Epithelial cell of prostate (primary cell): ENCODE data around the gene MICAL2.
A peak's percentile ranks its signal among the peaks of the same experiment; 100 is the strongest.

Experiments
- DNase-seq: peaks from one replicate; pipeline ENCODE4 v3.0.0-alpha.2; 2011; ENCODE audit warnings: low read depth, low spot score
- H3K27ac ChIP-seq: fragments of 450-650 bp; 2 replicates; pipeline ENCODE4 v1.5.1; 2017; ENCODE audit warnings: mild to moderate bottlenecking

The MICAL2 gene

DNA sequence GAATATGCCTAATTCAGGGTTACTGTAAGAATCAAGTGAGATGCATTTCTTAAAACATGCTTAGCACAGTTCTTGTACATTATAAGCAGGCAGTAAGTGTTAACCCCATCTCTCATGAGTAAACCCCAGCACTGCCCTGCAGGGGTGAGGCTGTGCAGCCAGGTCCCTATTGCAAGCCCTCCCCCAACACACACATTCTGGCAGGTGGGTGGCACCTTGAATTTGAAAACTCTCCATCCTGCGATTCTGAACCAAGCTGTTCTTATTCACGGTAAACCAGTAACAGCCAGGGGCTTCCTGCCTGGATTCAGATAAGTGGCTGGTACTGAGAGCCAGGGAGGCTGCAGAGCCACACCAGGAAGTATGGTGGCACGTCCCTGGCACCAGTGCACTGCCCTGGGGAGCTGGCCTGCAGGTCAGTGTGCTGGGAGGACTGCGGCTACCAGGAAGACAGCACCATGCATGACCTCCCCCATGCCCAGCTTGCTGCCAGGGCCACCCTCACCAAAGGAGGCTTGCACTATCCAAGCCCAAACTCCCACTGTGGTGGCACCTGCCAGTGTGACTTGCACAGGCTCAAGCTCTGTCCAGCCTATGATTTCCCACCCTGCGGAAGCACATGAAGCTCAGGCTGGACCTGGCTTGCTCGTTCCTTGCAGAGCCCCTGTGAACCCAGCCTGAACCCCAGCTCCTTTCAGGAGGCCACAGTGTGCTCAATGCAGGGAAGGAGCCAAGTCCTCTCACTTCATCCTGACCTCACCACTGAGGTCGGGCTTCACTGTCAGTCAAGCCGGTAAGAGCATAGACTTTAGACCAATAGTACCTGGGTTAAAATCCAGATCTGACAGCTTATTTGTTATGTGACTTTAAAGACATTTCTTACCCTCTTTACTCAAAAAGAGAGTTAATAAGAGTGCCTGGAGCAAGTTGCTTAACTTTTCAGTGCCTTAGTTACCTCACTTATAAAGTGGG, 88.1 kb downstream of the MICAL2 start:
- no peak for DNase-seq
- H3K27ac ChIP-seq, result no peak overlapping the region

DNA sequence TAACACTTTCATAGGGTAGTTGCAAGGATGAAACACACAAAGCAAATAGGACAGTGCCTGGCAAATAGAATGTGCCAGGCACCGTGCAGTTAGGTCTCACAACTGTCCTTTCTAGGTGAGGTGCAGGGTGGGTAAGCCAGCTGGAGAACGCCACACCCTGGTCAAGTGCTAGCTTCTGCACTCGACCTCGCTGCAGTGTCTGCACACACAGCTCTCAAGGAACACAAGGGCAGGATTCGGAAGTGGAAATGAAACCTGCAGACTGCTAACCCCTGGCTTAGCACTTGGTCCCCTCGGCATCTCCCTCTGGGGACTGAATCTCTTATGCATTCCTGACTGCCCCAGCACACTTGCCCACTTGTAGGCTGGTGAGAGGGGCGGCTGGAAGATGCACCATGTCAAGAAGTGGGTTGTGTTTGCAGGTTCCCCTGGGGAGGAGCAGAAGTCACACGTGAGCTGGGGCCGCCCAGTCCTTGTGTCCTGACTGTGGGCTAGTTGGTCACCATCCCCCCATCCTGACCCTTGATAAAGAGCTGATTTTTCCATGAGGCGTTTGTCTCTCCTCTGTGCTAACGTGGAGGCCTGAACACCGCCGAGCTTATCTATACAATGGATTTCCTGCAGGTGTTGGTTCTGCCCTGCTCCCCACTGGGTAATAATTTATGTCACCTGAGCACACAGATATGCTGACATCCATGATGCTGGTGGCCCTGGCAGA, 89.0 kb downstream of the MICAL2 start:
- H3K27ac ChIP-seq, result peak overlapping the region; percentile 53
- no peak for DNase-seq

DNA sequence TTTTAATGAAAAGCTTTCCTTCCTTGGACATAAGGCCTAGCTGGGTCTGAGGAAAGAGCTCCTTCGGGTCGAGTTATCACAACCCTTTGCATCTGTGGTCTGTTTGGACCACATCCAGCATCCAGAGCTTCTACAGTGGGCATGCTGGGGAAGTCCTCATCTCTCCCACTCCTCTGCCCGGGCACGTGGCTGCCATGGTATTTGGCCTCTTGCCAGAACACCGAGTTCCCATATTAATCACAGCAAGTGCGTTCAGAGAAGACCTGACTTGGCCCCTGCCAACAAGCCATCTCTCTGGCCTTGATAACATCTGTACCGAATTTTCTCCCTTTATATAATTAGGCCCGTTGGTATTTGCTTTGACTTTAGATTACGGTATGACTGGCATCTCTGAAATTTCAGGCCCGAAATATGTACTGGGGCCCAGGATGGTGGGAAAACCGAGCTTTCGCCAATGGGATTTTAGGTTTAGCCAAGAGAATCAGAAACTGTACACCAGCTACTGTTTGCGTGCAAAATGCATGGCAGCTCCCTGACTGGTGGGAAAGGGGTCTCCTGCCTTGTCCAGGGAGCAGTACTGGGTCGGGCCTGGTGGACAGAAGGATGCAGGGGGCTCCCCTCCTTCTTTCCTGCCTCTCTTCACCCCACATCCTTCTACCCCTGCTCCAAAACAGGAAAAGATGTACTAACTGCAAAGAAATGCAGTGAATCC, 90.0 kb downstream of the MICAL2 start:
- no peak for DNase-seq
- H3K27ac ChIP-seq, result peak overlapping the region; percentile 53

DNA sequence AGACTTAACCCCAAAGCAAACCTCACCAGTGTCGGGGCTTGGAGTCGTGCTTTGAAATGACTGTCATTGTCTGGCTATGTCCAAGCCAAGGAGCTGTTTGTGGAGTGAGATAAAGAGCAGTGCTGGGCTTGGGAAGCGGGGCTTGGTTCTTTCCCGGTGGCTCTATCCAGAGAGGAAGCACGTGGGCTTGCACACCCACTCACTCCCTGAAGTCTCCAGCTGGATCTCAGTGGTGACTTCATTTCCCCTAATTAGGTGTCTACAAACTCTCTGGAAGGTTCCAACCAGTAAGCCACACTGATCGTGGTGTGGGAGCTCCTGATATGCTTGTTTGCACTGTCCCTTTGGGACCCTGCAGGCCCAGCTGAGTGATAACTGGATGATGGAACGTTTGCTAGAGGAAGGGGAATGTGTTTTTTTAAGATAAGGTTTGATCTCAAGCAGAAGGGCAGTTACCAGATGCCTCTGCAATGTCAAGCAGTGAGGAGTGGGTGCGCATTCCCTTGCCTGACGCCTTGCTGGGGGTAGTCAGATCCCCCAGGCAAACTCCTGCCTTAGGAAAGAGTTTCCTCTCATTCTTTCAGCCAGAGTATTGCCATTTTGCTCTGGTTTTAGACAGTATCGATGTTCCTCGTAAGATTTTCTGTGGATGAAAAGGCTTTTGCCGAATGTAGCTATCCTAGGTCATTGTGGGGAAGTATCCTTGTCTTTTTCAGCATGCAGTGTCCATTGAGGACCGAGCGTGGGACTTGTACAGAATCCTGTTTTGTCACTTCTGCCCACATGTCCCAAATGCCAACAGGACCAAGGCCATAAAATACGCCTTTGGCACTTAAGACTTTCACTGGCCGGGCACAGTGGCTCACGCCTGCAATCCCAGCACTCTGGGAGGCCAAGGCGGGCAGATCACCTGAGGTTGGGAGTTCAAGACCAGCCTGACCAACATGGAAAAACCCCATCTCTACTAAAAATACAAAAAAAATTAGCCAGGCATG, 90.9 kb downstream of the MICAL2 start:
- DNase-seq, result no peak
- peak overlapping the region; percentile 53 for H3K27ac ChIP-seq

DNA sequence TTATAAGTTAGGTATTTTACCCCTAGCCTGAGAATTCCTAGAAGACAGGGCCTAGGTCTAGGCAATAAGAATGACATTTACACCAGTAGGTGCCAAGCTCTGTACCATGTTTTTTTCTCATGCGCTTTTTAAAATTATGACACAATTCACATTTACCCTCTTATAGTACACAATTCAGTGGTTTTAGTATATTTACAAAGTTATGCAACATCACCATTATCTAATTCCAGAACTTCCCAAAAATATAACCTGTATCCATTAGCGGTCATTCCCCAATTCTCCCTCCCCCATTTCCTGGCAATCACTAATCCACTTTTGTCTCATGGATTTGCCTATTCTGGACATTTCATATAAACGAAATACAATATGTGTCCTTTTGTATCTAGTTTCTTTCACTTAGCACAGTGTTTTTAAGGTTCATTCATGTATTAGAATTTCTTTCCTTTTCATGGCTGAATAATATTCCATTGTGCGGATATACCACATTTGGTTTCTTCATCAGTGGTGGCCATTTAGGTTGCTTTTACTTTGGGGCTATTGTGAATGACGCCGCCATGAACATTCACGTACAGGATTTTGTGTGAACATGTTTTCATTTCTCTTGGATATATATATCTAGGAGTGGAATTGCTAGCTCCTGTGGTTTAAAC, 92.4 kb downstream of the MICAL2 start:
- H3K27ac ChIP-seq, result no peak overlapping the region
- no peak for DNase-seq

DNA sequence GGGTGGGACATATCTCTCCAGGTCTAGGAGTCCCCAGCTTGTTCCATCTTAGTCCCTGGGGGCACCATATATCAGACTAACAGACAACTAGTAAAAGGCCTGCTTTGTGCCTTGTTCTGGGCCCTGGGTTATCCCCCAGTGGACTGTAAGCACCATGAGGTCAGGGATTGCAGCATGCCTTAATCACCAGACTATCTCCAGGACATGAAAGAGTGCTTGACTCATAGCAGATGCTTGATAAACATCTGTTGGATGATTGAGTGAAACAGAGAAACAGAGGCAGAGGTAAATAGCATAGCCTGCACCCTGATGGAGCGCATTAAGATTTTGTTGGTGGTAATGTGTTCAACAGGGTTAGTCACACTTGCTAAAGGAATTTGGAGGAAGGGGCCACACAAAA, 94.1 kb downstream of the MICAL2 start:
- H3K27ac ChIP-seq, result no peak overlapping the region
- DNase-seq, result no peak

DNA sequence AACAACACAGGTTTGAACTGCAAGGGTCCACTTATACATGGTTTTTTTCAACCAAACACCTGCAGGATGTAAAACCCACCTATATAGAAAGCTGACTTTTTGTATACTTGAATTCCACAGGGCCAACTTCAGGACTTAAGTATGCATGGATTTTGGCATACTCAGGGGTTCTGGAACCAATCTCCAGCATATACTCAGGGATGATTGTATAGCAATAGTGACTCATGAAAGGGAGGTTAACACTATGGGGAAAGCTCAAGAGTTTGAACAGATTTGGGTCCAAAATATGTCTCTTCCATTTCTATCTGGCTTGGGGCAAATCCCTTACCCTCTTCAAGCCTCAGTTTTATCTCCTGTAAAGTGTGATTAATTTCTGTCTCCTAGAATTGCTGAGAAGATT, 94.9 kb downstream of the MICAL2 start:
- no peak for DNase-seq
- H3K27ac ChIP-seq, result no peak overlapping the region

DNA sequence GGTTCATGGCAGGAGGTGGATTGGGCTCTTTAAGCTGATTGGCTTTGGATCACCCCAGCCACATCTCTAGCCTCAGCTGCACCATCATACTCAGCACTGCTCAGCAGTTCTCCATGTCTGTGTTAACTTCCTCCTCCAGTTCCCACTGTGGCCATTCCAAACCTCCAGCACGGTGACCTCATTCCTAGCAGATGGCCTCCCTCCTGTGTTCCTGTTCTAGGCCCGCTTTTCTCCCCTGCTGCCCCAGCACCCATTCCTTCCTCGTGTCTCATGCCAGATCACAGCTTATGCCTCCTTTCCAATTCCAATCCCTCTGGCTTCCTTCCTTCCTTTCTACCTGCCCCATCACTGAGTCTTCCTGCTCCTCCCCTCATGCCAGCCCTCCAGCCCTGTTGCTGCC, 96.1 kb downstream of the MICAL2 start:
- peak overlapping the region; percentile 39 for H3K27ac ChIP-seq
- no peak for DNase-seq

DNA sequence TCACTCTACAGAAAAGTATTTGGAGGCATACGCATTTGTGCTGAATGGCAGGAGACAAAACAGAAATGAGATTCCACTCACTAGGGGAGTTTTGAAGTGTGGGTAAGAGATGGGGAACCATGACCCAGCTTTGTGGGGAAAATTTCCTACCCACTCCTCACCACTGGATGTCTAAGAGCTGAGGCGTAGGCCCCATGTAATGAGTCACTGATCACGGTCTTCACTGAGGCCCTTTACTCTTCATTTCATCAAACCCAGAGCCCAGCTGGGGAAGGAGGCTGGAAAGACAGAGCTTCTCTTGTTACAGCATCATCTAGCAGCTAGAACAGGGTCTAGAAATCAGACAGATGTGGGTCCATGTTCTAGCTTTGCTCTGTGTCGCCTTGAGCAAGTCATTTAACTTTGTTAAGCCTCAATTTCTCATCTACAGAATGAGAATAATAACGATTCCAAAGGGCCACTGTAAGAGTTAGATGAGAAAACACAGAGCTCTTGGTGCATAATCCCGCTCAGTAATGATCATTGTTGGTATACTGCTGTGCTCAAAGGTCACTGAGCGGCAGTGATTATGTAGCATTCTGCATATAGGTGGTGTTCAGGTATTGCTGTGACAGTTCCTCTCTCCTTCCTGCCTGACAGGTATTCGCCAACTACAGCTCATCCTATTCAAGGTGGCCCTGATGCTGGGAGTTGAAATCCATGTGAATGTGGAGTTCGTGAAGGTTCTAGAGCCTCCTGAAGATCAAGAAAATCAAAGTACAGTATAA, 97.2 kb downstream of the MICAL2 start:
- peak overlapping the region; percentile 39 for H3K27ac ChIP-seq
- no peak for DNase-seq

DNA sequence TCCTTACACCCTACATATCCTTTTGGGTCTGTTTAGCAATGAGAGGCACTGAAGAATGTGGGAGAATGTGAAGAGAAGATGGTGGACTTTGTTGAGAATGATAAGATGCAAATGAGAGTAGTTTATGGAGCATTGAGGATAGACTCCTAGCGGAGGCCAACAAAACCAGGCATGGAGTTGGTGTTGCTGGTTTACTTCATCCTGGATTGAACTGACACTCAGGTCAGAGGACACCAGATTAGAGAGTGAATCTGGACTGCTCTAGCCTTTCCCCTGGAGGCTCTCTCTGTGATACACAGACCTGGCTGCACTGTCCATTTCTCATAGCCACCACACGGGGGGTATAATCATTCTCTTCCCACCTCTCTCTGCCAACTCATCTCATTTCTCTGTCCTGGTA, 98.7 kb downstream of the MICAL2 start:
- no peak overlapping the region for H3K27ac ChIP-seq
- DNase-seq, result no peak

DNA sequence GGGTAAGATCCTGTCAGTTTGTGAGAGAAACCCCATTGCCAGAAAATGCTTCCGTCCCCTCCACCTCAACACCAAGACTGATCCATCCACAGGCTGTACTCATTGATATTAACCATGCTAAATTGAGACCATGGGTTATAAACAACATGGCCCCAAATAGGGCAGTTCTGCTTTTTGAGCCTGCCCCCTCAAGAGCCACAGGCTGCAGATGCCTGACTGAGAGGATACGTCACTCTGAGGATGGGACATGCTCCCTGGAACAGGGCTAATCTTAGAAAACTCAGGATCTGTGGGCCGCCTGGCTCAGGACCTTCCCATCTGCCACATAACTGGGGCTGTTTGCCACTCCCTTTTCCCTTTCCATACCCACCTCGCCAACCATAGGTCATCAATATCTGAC, 99.8 kb downstream of the MICAL2 start:
- DNase-seq, result no peak
- H3K27ac ChIP-seq, result no peak overlapping the region

DNA sequence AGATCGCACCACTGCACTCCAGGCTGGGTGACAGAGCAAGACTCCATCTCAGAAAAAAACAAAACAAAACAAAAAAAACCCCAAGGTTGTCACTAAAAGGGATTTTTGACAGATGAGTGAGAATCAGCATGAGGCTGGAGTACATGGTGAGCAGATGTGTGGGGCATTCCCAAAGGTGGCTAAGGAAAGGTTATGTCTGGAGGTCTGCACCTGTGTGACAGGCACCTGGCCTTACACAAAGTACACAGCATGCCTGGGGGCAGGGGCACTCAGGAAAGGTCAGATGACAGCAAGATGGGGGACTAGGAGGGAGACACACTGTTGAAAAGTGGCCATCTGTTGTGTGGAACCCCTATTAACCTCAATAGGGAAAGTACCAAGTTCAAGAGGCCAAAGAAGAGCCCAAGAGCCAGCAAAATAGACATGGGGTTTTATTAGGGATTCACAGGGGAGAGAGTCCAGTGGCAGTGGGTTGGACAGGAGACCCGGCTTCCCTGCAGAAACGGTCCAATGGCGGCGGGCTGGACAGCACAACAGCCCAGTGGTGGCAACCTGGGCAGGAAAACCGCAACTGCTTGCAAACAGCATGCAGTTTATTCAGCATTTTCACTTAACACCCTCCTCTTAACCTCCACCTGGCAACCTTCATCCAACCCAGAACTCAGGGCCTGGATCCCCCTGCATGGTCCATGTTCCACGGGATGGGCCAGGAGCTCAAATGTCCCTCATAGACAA, 101.1 kb downstream of the MICAL2 start:
- DNase-seq, result no peak
- H3K27ac ChIP-seq, result peak overlapping the region; percentile 35

DNA sequence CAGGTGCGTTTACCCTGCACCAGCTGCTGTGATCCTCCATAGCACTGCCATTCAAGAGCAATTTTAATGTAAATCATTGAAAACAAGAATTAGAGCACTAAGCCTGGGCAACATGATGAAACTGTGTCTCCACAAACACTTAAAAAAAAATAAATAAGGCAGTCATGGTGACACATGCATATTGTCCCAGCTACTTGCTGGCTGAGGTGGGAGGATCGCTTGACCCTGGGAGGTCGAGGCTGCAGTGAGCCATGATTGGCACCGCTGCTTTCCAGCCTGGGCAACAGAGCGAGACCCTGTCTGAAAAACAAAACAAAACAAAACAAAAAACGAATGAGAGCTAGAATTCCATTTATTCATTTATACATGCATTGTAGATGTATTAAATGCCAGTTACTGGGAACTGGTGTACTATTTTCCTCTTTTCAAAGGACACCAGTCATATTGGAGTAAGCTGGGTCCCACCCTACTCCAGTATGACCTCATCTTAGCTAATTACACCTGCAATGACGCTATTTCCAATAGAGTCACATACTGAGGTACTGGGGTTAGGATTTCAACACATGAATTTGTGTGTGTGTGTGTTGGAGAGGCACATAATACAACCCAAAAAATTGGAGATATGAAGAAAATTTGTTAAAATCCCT, 101.9 kb downstream of the MICAL2 start:
- no peak for DNase-seq
- H3K27ac ChIP-seq, result peak overlapping the region; percentile 35

DNA sequence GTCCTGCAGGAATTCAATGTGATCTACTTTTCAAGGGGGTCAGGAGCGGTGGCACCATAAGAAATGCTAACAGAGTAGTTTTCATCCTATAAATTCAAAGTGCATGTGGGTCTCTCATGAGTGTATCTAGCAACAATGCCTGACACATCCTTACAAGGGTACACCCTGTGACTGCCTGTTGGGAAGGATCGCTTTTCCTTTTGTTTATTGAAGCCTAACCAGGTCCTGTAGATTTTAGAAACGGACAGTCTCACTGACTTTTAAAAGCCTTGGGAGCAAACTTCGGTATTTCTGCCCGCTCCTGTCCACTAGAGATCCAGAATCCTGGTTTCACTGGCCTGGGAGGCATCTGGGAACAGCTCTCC, 102.4 kb downstream of the MICAL2 start:
- H3K27ac ChIP-seq, result peak overlapping the region; percentile 35
- no peak for DNase-seq

DNA sequence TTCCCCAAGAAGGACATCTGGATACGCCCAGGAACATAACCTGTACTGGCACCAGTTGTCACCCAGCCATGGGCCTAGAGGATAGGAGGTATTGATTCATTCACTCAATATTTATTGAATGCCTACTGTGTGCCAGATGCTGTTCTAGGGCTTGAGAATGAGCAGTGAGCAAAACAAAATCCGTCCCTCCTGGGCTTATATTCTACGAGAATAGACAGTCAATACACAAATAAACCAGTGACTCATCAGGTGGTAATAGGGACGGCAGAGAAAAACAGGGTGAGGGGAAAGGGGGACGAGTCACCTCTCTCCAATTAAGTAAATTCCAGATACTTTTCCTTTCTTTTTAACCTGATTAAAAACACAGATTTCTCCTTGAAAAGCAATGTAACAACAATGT, 103.5 kb downstream of the MICAL2 start:
- peak overlapping the region; percentile 35 for H3K27ac ChIP-seq
- no peak for DNase-seq

DNA sequence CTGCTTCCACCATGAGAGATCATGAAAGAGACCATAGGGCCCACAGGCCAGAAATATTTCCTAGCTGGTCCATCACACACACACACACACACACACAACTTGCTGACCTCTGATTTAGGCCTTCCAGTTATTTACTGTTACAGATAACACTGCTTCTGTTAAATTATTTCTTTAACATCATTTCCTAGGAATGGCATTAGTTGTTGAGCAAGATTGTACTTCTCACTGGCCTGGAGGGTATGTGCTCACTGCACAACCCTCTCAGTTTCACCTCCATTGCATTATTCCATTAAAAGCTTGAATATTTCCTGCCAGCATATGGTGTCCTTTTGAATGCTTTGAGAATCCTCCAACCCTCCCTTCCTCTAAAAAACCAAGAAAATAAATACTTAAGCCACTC, 104.4 kb downstream of the MICAL2 start:
- H3K27ac ChIP-seq, result peak overlapping the region; percentile 35
- no peak for DNase-seq

DNA sequence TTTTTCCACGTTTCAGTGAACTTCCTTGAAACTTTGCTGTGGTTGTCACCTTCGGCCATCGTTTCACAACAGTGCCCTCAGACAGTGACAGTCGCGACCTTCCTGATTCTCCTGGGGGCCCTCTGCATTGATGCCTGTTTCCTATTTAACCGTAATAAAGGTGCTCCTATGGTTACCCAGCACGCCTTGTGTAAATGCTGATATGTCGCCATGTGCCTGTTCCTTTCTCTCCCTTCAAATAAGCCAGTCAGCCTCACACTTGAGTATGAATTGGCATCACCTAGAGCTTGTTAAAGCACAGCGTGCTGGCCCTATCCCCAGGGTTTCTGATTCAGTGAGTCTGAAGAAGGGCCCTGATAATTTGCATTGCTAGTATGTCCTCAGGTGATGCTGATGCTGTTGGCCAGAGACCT, 104.8 kb downstream of the MICAL2 start:
- DNase-seq, result no peak
- peak overlapping the region; percentile 35 for H3K27ac ChIP-seq
